ENCODE data around the gene LAMA2.

Gene LAMA2

DNA sequence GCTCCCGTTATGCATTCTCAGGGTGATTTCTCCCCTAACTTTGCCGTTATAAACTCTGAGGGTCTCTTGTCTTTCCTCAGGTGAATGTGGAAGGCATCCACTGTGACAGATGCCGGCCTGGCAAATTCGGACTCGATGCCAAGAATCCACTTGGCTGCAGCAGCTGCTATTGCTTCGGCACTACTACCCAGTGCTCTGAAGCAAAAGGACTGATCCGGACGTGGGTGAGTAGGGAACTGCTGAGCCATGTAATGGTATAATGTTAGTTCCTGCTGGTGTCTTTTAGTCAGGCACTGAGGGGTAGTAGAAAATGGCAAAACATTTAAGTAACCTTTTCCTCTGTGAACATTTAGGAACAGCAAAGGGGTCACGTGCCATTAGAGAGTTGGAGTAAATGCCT, 431.6 kb downstream of the LAMA2 start:
- H3K27ac ChIP-seq (ENCODE audit: insufficient read depth in 1 of 2, low read depth in 1 of 2, low read length in 2 of 2, poor library complexity in 1 of 2, severe bottlenecking in 2 of 2): no peak overlapping the region
- CTCF ChIA-PET: no interaction called here
- no peak for DNase-seq
- peaks cover 0 to 6% (median 0%) of the 10 kb centered on the region in 5 experiments for H3K27me3 ChIP-seq (replicated peaks in 2 of 5; ENCODE audit: control insufficient read depth in 4 of 5, insufficient read depth in 5 of 5, low read length in 4 of 5)
- no peak overlapping the region for H3K4me3 ChIP-seq (ENCODE audit: control insufficient read depth in 1 of 7, extremely low read depth in 1 of 7, insufficient read depth in 4 of 7, low read depth in 2 of 7, low read length in 6 of 7)
- POLR2A ChIA-PET: no interaction called here
- 91% methylated on average over 8 of the region's 9 CpGs for WGBS (ENCODE audit: insufficient coverage)
- no peaks in the 10 kb centered on the region for H3K36me3 ChIP-seq (ENCODE audit: control insufficient read depth in 4 of 4, insufficient read depth in 4 of 4, low read length in 3 of 4)
- H3K4me1 ChIP-seq (ENCODE audit: control extremely low read depth in 1 of 4, control insufficient read depth in 4 of 4, insufficient read depth in 4 of 4, low read length in 3 of 4): no peaks in the 10 kb centered on the region
- no peaks in the 10 kb centered on the region for H3K9me3 ChIP-seq (ENCODE audit: control extremely low read depth in 1 of 5, control insufficient read depth in 4 of 5, insufficient read depth in 2 of 5, low read depth in 1 of 5, low read length in 4 of 5)

DNA sequence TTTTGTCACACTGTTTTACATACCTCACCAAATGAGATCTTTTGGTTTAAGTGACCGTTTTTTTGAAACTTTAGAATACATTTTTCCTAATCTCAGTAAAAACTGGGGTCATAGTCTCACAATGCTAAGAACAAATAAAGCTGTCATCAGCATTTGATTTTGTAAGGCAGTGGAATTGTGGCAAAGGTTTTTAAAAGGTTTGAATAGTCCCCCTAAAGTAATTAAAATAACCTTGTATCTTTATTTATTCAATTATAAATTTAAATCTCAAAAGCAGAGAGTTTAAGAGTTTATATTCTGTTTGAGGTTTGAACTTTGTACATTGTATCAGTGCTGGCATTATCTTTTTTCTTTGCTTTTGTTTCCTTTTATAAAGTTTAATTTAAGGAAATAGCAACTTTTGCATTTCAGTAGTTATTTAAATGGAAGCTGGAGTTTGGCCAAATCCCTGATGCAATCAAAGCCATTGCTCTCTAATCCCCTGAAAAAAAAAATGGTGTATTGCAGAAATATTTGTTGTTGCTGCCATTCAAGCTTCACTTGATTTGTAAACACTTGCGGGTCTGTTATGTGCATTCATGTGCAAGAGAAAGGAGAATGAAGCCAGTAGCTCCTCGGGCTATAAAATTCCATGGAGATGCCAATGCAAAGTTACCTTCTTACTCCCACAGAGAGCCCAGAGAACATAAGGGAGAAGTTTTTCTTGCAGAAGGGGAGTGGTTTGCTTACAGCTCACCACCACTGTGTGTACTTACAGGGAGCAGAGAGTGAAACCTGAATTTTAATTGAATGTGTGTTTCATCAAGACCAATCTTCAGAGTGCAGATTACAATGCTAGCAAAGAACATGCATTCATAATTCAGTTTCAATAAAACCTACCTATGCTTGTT, 435.2 kb downstream of the LAMA2 start:
- DNase-seq: no peak
- CTCF ChIA-PET: no interaction called here

DNA sequence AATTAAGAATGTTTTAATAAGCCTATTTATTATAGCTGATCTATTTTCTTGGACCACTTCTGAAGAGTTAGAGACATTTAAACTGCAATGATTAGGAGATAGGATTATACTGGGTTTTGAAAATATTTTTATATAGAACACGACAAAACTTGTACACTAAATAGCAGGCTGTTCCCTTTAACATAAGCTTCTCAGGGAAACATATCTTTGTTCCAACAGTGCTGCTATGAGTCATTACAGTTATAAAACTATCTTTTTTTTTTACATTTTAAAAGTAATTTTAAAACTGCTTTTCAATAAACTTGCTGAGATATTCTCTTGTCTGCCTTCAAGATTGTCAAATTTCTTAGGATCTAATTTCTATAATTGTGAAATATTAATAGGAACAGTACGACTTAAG, 438.0 kb downstream of the LAMA2 start:
- CTCF ChIA-PET: interaction anchor here (0.6 kb wide), 1 partner anchor 20 kb away, joined by 3 read pairs; no protein-coding TSS in a partner anchor
- Histone ChIP-seq H3K36me3 (ENCODE audit: control insufficient read depth in 4 of 4, insufficient read depth in 4 of 4, low read length in 3 of 4) (no peaks in the 10 kb centered on the region), H3K9me3 (ENCODE audit: control extremely low read depth in 1 of 5, control insufficient read depth in 4 of 5, insufficient read depth in 2 of 5, low read depth in 1 of 5, low read length in 4 of 5) (no peaks in the 10 kb centered on the region), H3K27ac (ENCODE audit: insufficient read depth in 1 of 2, low read depth in 1 of 2, low read length in 2 of 2, poor library complexity in 1 of 2, severe bottlenecking in 2 of 2) (no peak overlapping the region), H3K27me3 (replicated peaks in 2 of 5; ENCODE audit: control insufficient read depth in 4 of 5, insufficient read depth in 5 of 5, low read length in 4 of 5) (peaks cover 0 to 6% (median 1%) of the 10 kb centered on the region in 5 experiments), H3K4me1 (ENCODE audit: control extremely low read depth in 1 of 4, control insufficient read depth in 4 of 4, insufficient read depth in 4 of 4, low read length in 3 of 4) (no peaks in the 10 kb centered on the region), H3K4me3 (ENCODE audit: control insufficient read depth in 1 of 7, extremely low read depth in 1 of 7, insufficient read depth in 4 of 7, low read depth in 2 of 7, low read length in 6 of 7) (no peak overlapping the region)
- no peak for DNase-seq
- WGBS (ENCODE audit: insufficient coverage): no CpG with 5 or more reads among the region's 2 CpGs
- POLR2A ChIA-PET: no interaction called here

More for the DNA sequence above, 435.2 kb downstream of the LAMA2 start:
- Histone ChIP-seq H3K27me3 (replicated peaks in 2 of 5; ENCODE audit: control insufficient read depth in 4 of 5, insufficient read depth in 5 of 5, low read length in 4 of 5) (peaks cover 0 to 6% (median 0%) of the 10 kb centered on the region in 5 experiments), H3K4me1 (ENCODE audit: control extremely low read depth in 1 of 4, control insufficient read depth in 4 of 4, insufficient read depth in 4 of 4, low read length in 3 of 4) (no peaks in the 10 kb centered on the region), H3K36me3 (ENCODE audit: control insufficient read depth in 4 of 4, insufficient read depth in 4 of 4, low read length in 3 of 4) (no peaks in the 10 kb centered on the region), H3K9me3 (ENCODE audit: control extremely low read depth in 1 of 5, control insufficient read depth in 4 of 5, insufficient read depth in 2 of 5, low read depth in 1 of 5, low read length in 4 of 5) (no peaks in the 10 kb centered on the region), H3K4me3 (ENCODE audit: control insufficient read depth in 1 of 7, extremely low read depth in 1 of 7, insufficient read depth in 4 of 7, low read depth in 2 of 7, low read length in 6 of 7) (no peak overlapping the region), H3K27ac (ENCODE audit: insufficient read depth in 1 of 2, low read depth in 1 of 2, low read length in 2 of 2, poor library complexity in 1 of 2, severe bottlenecking in 2 of 2) (no peak overlapping the region)
- WGBS (ENCODE audit: insufficient coverage): 28% methylated on average over 2 of the region's 3 CpGs
- POLR2A ChIA-PET: no interaction called here

DNA sequence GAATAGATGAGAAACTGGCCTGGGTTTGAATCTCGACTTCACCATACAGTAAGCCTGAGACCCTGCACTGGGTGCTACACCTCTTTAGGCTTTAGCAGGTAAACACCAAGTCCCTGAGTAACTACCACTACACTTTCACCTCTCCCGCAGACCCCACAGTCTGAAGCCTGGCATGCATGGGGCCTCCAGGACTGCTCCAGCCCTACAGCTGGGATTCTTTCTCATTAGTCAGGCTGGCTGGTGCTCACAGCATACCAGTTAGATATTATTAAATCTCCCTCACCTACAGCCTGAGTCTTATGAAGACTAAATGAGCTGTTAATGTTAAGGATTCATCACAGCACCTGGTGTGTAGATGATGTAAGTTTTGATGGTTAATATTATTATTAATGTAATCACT, 438.4 kb downstream of the LAMA2 start:
- 73% methylated on average over 2 of the region's 2 CpGs for WGBS (ENCODE audit: insufficient coverage)
- DNase-seq: no peak
- Histone ChIP-seq H3K36me3 (ENCODE audit: control insufficient read depth in 4 of 4, insufficient read depth in 4 of 4, low read length in 3 of 4) (no peaks in the 10 kb centered on the region), H3K9me3 (ENCODE audit: control extremely low read depth in 1 of 5, control insufficient read depth in 4 of 5, insufficient read depth in 2 of 5, low read depth in 1 of 5, low read length in 4 of 5) (no peaks in the 10 kb centered on the region), H3K27me3 (replicated peaks in 2 of 5; ENCODE audit: control insufficient read depth in 4 of 5, insufficient read depth in 5 of 5, low read length in 4 of 5) (peaks cover 0 to 6% (median 1%) of the 10 kb centered on the region in 5 experiments), H3K27ac (ENCODE audit: insufficient read depth in 1 of 2, low read depth in 1 of 2, low read length in 2 of 2, poor library complexity in 1 of 2, severe bottlenecking in 2 of 2) (no peak overlapping the region), H3K4me1 (ENCODE audit: control extremely low read depth in 1 of 4, control insufficient read depth in 4 of 4, insufficient read depth in 4 of 4, low read length in 3 of 4) (no peaks in the 10 kb centered on the region), H3K4me3 (ENCODE audit: control insufficient read depth in 1 of 7, extremely low read depth in 1 of 7, insufficient read depth in 4 of 7, low read depth in 2 of 7, low read length in 6 of 7) (no peak overlapping the region)
- ChIA-PET CTCF (no interaction called here), POLR2A (no interaction called here)

DNA sequence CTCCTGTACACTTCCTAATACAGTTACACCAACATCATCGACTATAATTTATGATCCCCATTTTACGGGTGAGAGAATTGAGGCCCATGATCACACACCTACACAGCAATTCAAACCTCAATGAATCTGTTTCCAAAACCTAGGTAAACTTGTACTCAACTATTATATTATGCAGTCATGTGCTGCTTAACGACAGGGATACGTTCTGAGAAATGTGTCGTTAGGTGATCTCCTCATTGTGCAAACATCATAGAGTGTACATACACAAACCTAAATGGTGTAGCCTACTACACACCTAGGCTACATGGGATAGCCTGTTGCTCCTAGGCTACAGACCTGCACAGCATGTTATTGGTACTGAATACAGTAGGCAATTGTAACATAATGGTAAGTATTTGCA, 441.4 kb downstream of the LAMA2 start:
- Histone ChIP-seq H3K4me3 (ENCODE audit: control insufficient read depth in 1 of 7, extremely low read depth in 1 of 7, insufficient read depth in 4 of 7, low read depth in 2 of 7, low read length in 6 of 7) (no peak overlapping the region), H3K36me3 (ENCODE audit: control insufficient read depth in 4 of 4, insufficient read depth in 4 of 4, low read length in 3 of 4) (no peaks in the 10 kb centered on the region), H3K4me1 (ENCODE audit: control extremely low read depth in 1 of 4, control insufficient read depth in 4 of 4, insufficient read depth in 4 of 4, low read length in 3 of 4) (no peaks in the 10 kb centered on the region), H3K9me3 (ENCODE audit: control extremely low read depth in 1 of 5, control insufficient read depth in 4 of 5, insufficient read depth in 2 of 5, low read depth in 1 of 5, low read length in 4 of 5) (no peaks in the 10 kb centered on the region), H3K27me3 (replicated peaks in 2 of 5; ENCODE audit: control insufficient read depth in 4 of 5, insufficient read depth in 5 of 5, low read length in 4 of 5) (peaks cover 0 to 3% (median 0%) of the 10 kb centered on the region in 5 experiments), H3K27ac (ENCODE audit: insufficient read depth in 1 of 2, low read depth in 1 of 2, low read length in 2 of 2, poor library complexity in 1 of 2, severe bottlenecking in 2 of 2) (no peak overlapping the region)
- ChIA-PET CTCF (no interaction called here), POLR2A (no interaction called here)
- whole genome bisulfite sequencing (ENCODE audit: insufficient coverage): 90% methylated on average over 4 of the region's 5 CpGs
- no peak for DNase-seq

DNA sequence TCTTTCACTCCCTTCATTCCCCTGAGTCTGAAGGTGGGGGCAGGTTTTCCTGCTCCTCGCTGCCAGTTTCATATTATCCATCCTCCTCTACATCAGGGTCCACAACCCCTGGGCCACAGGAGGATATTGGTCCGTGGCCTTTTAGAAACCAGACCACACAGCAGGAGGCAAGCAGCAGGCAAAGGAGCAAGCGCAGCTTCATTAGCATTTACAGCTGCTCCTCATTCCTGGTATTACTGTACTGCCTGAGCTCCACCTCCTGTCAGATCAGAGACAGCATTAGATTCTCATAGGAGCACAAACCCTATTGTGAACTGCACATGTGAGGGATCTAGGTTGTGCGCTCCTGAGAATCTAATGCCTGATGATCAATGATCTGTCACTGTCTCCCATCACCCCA, 446.7 kb downstream of the LAMA2 start:
- no peak for DNase-seq
- 94% methylated on average over 4 of the region's 4 CpGs for WGBS (ENCODE audit: insufficient coverage)
- no peaks in the 10 kb centered on the region for H3K4me1 ChIP-seq (ENCODE audit: control extremely low read depth in 1 of 4, control insufficient read depth in 4 of 4, insufficient read depth in 4 of 4, low read length in 3 of 4)
- no peak overlapping the region for H3K27ac ChIP-seq (ENCODE audit: insufficient read depth in 1 of 2, low read depth in 1 of 2, low read length in 2 of 2, poor library complexity in 1 of 2, severe bottlenecking in 2 of 2)
- H3K4me3 ChIP-seq (ENCODE audit: control insufficient read depth in 1 of 7, extremely low read depth in 1 of 7, insufficient read depth in 4 of 7, low read depth in 2 of 7, low read length in 6 of 7): no peak overlapping the region
- CTCF ChIA-PET: interaction anchor here (1.0 to 2.0 kb wide), 2 partner anchors 9 to 34 kb away, joined by 3 to 4 read pairs; no protein-coding TSS in a partner anchor
- no peaks in the 10 kb centered on the region for H3K9me3 ChIP-seq (ENCODE audit: control extremely low read depth in 1 of 5, control insufficient read depth in 4 of 5, insufficient read depth in 2 of 5, low read depth in 1 of 5, low read length in 4 of 5)
- POLR2A ChIA-PET: no interaction called here
- peaks cover 0 to 3% (median 0%) of the 10 kb centered on the region in 5 experiments for H3K27me3 ChIP-seq (replicated peaks in 2 of 5; ENCODE audit: control insufficient read depth in 4 of 5, insufficient read depth in 5 of 5, low read length in 4 of 5)
- no peaks in the 10 kb centered on the region for H3K36me3 ChIP-seq (ENCODE audit: control insufficient read depth in 4 of 4, insufficient read depth in 4 of 4, low read length in 3 of 4)

DNA sequence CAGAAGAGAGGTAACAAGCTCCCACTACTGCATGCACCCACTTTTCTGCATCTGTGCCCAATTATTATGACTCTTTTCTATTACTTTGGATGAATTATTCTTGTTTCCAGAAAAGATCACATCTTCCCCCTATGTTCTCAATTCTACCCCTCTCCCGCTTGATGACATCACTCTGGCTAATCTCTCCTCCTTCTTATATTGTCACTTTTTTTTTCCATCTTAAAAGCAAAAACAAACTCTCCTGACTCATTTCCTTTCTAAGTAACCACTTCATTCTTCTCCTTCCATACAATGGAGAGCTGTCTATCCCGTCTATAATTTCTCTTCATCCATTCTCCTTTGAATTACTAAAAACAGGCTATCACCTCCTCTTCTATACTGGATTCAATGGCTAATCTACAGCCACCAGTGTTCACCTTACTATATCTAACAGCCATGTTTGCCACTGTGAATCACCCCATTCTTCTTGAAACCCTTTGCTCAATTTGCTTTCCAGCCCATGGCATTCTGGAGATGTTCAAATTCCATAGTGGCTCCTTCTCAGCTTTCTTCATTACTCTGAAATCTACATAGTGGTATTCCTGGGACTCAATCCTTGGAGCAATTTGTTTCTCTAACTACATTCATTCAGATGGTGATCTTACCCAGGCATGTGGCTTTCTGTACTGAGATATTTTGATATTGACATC, 448.7 kb downstream of the LAMA2 start:
- Histone ChIP-seq H3K4me1 (ENCODE audit: control extremely low read depth in 1 of 4, control insufficient read depth in 4 of 4, insufficient read depth in 4 of 4, low read length in 3 of 4) (no peaks in the 10 kb centered on the region), H3K36me3 (ENCODE audit: control insufficient read depth in 4 of 4, insufficient read depth in 4 of 4, low read length in 3 of 4) (no peaks in the 10 kb centered on the region), H3K27me3 (replicated peaks in 2 of 5; ENCODE audit: control insufficient read depth in 4 of 5, insufficient read depth in 5 of 5, low read length in 4 of 5) (peaks cover 0 to 3% (median 0%) of the 10 kb centered on the region in 5 experiments), H3K9me3 (ENCODE audit: control extremely low read depth in 1 of 5, control insufficient read depth in 4 of 5, insufficient read depth in 2 of 5, low read depth in 1 of 5, low read length in 4 of 5) (no peaks in the 10 kb centered on the region), H3K27ac (ENCODE audit: insufficient read depth in 1 of 2, low read depth in 1 of 2, low read length in 2 of 2, poor library complexity in 1 of 2, severe bottlenecking in 2 of 2) (no peak overlapping the region), H3K4me3 (ENCODE audit: control insufficient read depth in 1 of 7, extremely low read depth in 1 of 7, insufficient read depth in 4 of 7, low read depth in 2 of 7, low read length in 6 of 7) (no peak overlapping the region)
- 69% methylated on average over 2 of the region's 2 CpGs for WGBS (ENCODE audit: insufficient coverage)
- ChIA-PET CTCF (no interaction called here), POLR2A (no interaction called here)
- DNase-seq: no peak

All from common myeloid progenitor, CD34-positive (primary cell).